H1 (cell line): ENCODE data around the gene VPS72. TPM values are rescaled to one million over a fixed set of nuclear protein-coding genes. Genes with fewer than 3 reads are reported as not detected.
A peak's percentile ranks its signal among the peaks of the same experiment; 100 is the strongest.

Source experiments
- ATF2 ChIP-seq: IDR thresholded peaks from 2 replicates; pipeline ENCODE4 v1.6.1; 2012; ENCODE audit warnings: low read length, inconsistent platforms
- EGR1 ChIP-seq: IDR thresholded peaks from 2 replicates; pipeline ENCODE4 v1.6.1; 2011; ENCODE audit warnings: low read depth, low read length, borderline replicate concordance
- MAX ChIP-seq: IDR thresholded peaks from 2 replicates; pipeline ENCODE4 v1.6.1; 2012; ENCODE audit warnings: inconsistent platforms
- POLR2A ChIP-seq, 2 experiments: IDR thresholded peaks; 1 replicate in 1 of 2; 2 replicates in 1 of 2; pipeline ENCODE4 v1.6.1; 2011; ENCODE audit warnings: low read depth in 2 of 2, low read length in 2 of 2, mild to moderate bottlenecking in 2 of 2; ENCODE audit errors: control extremely low read depth in 1 of 2
- SIRT6 ChIP-seq: IDR thresholded peaks from one replicate; pipeline ENCODE4 v1.7.1; 2012; ENCODE audit warnings: low read length, inconsistent platforms
- USF2 ChIP-seq: IDR thresholded peaks from 2 replicates; pipeline ENCODE4 v1.6.1; 2011; ENCODE audit warnings: low read length, improper control_type of control experiment
- polyA plus RNA-seq, 7 experiments: library from polyadenylated mRNA; depleted of rRNA in 3 of 7; stranded (reverse) in 5 of 7; unstranded in 2 of 7; fragments of >200 nt in 5 of 7; fragments of 200-250 nt in 2 of 7; gene quantifications; 1 replicate in 5 of 7; 2 replicates in 1 of 7; 4 replicates in 1 of 7; pipeline versions ENCODE4 v1.2.1 to v1.2.3, GENCODE V29; 2011 to 2013; ENCODE audit warnings: missing spikeins in 2 of 7, mixed read lengths in 2 of 7
- total RNA-seq: library from RNA; stranded (reverse); fragmentation: NEBNext Ultra II Directional; extraction: Animal tissue kit (Norgen Biotek cat#: 25700); gene quantifications from 2 replicates; pipeline ENCODE4 v1.2.1, GENCODE V29; 2021
- TF ChIP-seq, protein P1 (sequence below): IDR thresholded peaks from 2 replicates; pipeline ENCODE4 v1.6.1; 2011; ENCODE audit warnings: low read depth, mild to moderate bottlenecking, low read length; ENCODE audit not compliant: insufficient read depth

VPS72 gene
- total and polyA plus RNA-seq, 2 of the 8 experiments (the other 6 are each of a cell fraction or from before 2014, with no cell fraction given) = 86.6 to 121 TPM

DNA sequence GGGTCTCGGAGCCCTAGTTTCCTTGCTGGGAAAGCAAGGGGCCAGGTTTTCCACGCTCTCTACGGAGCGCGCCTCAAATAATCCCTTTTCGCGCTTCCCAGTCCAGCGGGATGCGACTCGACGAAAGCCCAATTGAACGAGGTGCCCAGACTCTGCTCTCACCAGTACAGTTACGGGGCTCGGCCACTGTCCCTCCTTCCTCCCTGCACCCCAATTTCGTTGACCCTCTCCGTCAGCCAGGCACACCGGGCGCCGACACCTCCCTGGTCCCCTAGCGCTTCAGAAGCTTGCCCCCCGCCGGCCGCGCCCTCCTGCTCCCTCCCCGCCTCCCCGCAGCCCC lies 44.0 kb downstream of the VPS72 start (continued):
- TF ChIP-seq USF2 (no peak), MAX (peak; percentile 3; the same call in 1 of the 2 replicates), EGR1 (no peak), ATF2 (no peak), SIRT6 (no peak), POLR2A (IDR thresholded peaks at IDR 0.05; ENCODE audit: control extremely low read depth in 1 of 2, low read depth in 2 of 2, low read length in 2 of 2) (no peak)
- TF ChIP-seq, protein P1, sequence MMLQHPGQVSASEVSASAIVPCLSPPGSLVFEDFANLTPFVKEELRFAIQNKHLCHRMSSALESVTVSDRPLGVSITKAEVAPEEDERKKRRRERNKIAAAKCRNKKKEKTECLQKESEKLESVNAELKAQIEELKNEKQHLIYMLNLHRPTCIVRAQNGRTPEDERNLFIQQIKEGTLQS = no peak
- TF ChIP-seq, all 59 proteins: peak for 3
